BLaER1 (cell line): ENCODE data around the gene NXPE4.

Experiments
- H3K27ac ChIP-seq: shearing (Covaris generic); formaldehyde crosslinking; 2 replicates; pipeline ENCODE4 v1.8.1; 2022
- H3K27me3 ChIP-seq: shearing (Covaris generic); formaldehyde crosslinking; 2 replicates; pipeline ENCODE4 v1.8.1; 2022
- H3K36me3 ChIP-seq: shearing (Covaris generic); formaldehyde crosslinking; 2 replicates; pipeline ENCODE4 v1.8.1; 2022
- H3K4me1 ChIP-seq: shearing (Covaris generic); formaldehyde crosslinking; 2 replicates; pipeline ENCODE4 v1.8.1; 2022
- H3K4me2 ChIP-seq: shearing (Covaris generic); formaldehyde crosslinking; 2 replicates; pipeline ENCODE4 v1.8.1; 2022
- H3K4me3 ChIP-seq: shearing (Covaris generic); formaldehyde crosslinking; 2 replicates; pipeline ENCODE4 v1.8.1; 2022
- H3K9ac ChIP-seq: shearing (Covaris generic); formaldehyde crosslinking; 2 replicates; pipeline ENCODE4 v1.8.1; 2022
- H3K9me3 ChIP-seq: shearing (Covaris generic); formaldehyde crosslinking; 2 replicates; pipeline ENCODE4 v1.8.1; 2022
- H4K20me1 ChIP-seq: shearing (Covaris generic); formaldehyde crosslinking; 2 replicates; pipeline ENCODE4 v1.8.1; 2022
- Cebpa-rat ChIP-seq: shearing (Covaris generic); IDR thresholded peaks from 2 replicates; pipeline ENCODE4 v1.8.1; 2022

NXPE4 gene

DNA sequence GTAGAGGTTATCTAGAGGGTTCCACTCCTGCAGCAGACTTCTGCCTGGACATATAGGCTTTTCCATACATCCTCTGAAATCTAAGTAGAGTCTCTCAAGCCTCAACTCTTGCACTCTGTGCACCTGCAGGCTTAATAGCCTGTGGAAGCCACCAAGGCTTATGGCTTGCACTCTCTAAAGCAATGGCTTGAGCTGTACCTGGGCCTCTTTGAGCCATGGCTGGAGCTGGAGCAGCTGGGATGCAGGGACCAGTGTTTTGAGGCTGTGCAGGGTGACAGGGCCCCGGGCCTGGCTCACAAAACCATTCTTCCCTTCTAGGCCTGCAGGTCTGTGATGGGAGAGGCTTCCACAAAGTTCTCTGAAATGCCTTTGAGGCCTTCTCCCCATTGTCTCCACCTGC, 2.9 kb upstream of the NXPE4 start:
- Histone ChIP-seq H3K9me3 (peaks cover 5% of the 10 kb centered on the region), H3K36me3 (no peaks in the 10 kb centered on the region), H3K4me1 (no peaks in the 10 kb centered on the region), H3K4me2 (no peak overlapping the region), H3K4me3 (no peak overlapping the region), H3K27me3 (no peaks in the 10 kb centered on the region), H3K27ac (no peak overlapping the region), H3K9ac (no peak overlapping the region), H4K20me1 (no peaks in the 10 kb centered on the region)
- no peak for TF ChIP-seq Cebpa-rat

DNA sequence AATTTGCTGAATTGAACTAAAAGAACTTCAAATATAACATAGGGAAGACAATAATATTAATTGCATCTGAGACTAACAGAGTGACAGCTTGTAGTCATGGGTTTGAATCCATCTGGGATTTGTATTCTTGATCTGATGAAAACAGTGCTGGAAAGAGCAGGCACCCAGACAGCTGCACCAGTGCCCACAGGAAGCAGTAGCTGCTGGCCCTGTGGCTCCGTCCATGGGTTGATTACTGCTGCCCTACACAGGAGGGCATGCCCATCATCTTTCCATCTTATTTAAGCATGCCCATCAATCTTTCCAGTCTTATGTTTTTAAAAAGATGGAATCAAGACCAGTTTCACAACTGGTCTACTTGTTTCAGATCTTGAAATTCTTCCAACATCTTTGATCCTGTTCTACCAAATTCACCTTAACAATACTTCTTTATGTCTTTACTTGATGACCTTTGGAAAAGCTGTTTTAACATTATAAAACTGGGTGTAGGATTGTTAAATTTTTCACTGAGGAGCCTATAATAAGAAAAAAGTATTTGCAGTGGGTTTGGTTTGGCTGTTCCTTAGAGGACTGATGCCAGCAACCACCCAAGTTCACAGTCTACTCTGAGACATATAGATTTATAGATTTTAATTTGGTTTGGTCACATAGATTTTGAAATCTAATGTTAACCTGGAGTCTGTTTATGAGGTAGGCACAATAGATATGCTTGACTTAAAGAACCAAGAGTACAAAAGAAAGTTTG, 761 bp upstream of the NXPE4 start:
- H4K20me1 ChIP-seq: no peaks in the 10 kb centered on the region

DNA sequence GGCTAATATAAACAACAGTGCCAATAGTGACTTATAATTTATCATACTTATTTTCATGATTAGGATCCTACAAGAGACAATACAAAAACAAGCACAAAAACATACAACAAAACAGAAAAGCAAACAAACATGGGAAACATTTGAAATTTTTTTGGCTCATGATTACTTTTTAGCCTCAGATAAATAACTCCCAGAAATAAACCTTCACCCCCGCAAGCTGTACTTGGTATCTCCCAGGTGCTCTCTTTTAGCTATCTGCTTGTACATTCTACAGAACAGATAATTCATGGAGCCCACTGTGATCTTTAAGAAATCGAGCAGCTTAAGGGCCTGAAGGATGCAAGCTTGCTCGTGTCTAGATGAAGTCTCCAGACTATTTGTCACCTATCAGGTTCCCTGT, 883 bp downstream of the NXPE4 start:
- no peak overlapping the region for H3K4me3 ChIP-seq
- H4K20me1 ChIP-seq: no peaks in the 10 kb centered on the region
- H3K27me3 ChIP-seq: no peaks in the 10 kb centered on the region
- H3K36me3 ChIP-seq: no peaks in the 10 kb centered on the region
- TF ChIP-seq Cebpa-rat: no peak
- no peaks in the 10 kb centered on the region for H3K4me1 ChIP-seq
- no peak overlapping the region for H3K27ac ChIP-seq
- H3K9ac ChIP-seq: no peak overlapping the region
- peaks cover 3% of the 10 kb centered on the region; the same call in 1 of the 2 replicates for H3K9me3 ChIP-seq
- H3K4me2 ChIP-seq: no peak overlapping the region

More for the DNA sequence above, 761 bp upstream of the NXPE4 start:
- Histone ChIP-seq H3K27ac (no peak overlapping the region), H3K36me3 (no peaks in the 10 kb centered on the region), H3K4me2 (no peak overlapping the region), H3K4me1 (no peaks in the 10 kb centered on the region), H3K9me3 (no peaks in the 10 kb centered on the region), H3K27me3 (no peaks in the 10 kb centered on the region), H3K9ac (no peak overlapping the region), H3K4me3 (no peak overlapping the region)
- TF ChIP-seq Cebpa-rat: no peak

DNA sequence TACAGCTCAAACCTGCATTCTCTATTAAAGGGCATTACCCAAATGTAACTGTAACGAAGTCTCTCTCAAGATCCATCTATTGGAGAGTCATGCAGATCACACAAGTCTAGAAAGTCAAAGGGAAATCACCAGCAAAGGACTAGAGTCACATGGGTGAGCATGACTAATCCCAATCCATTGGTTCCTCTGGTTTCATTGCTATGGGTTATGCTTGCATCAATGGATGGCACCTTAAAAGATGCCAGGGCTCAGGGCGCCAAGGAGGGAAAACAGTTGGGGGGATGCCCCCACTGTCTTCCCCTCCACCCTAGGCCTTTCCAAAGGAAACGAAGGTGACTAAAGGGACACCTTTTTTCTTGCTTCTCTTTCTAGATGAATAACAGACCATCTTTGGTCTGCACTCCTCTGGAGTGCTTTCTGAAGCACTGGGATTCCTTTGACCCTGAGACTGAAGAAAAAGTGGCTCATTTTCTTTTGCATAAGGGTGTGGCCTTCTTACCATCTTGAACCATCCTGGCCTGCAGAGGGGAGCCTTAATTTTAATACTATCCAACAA, 8.1 kb downstream of the NXPE4 start:
- no peak for TF ChIP-seq Cebpa-rat
- Histone ChIP-seq H3K27me3 (no peaks in the 10 kb centered on the region), H3K27ac (no peak overlapping the region), H3K36me3 (no peaks in the 10 kb centered on the region), H3K4me2 (no peak overlapping the region), H3K4me3 (no peak overlapping the region), H3K4me1 (no peaks in the 10 kb centered on the region), H3K9ac (no peak overlapping the region), H3K9me3 (peaks cover 41% of the 10 kb centered on the region), H4K20me1 (no peaks in the 10 kb centered on the region)

DNA sequence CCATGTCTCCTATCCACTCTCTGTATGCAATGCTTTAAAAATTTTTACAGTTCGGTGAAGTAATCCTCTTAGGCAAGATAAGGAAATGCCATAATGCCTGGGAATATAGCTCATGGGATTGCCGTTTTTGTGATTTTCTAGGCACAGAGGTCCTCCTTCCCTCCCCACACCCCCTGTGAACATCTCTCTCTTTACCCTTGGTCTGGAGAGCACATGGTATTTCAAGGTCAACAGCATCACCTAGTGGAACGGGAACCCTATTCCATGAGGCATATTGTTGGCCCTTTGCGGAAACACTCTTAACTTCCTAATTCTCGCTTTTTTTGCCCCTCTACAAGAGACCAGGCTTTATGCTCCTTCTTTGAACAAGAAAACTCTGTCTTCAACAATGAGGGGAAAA, 8.8 kb downstream of the NXPE4 start:
- no peaks in the 10 kb centered on the region for H3K4me1 ChIP-seq
- no peak overlapping the region for H3K4me2 ChIP-seq
- H3K9ac ChIP-seq: no peak overlapping the region
- H3K4me3 ChIP-seq: no peak overlapping the region
- no peak overlapping the region for H3K27ac ChIP-seq
- no peaks in the 10 kb centered on the region for H4K20me1 ChIP-seq
- H3K9me3 ChIP-seq: peaks cover 41% of the 10 kb centered on the region
- H3K36me3 ChIP-seq: no peaks in the 10 kb centered on the region
- no peaks in the 10 kb centered on the region for H3K27me3 ChIP-seq
- TF ChIP-seq Cebpa-rat: no peak

DNA sequence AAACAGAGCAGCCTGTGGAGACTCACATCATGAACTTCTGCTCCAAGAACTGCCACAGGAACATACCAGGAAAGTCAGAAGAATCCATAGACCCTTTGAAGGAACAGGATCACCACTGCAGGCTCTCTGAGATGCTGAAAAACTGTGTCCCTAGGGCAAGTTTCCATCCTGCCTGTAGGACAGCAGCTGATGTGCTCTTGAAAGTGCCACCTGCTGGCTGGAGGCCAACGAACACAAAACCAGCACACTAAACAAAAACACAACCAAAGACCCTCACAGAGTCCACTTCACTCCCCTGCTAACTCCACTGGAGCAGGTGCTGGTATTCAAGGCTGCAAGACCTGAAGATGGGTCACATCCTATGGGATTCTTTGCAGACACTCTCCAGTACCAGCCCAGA, 23.9 kb downstream of the NXPE4 start:
- no peaks in the 10 kb centered on the region for H3K4me1 ChIP-seq
- H4K20me1 ChIP-seq: no peaks in the 10 kb centered on the region
- no peak overlapping the region for H3K4me3 ChIP-seq
- H3K27ac ChIP-seq: no peak overlapping the region
- TF ChIP-seq Cebpa-rat: no peak
- no peaks in the 10 kb centered on the region for H3K27me3 ChIP-seq
- H3K9ac ChIP-seq: no peak overlapping the region
- H3K9me3 ChIP-seq: no peaks in the 10 kb centered on the region
- H3K36me3 ChIP-seq: no peaks in the 10 kb centered on the region
- no peak overlapping the region for H3K4me2 ChIP-seq

DNA sequence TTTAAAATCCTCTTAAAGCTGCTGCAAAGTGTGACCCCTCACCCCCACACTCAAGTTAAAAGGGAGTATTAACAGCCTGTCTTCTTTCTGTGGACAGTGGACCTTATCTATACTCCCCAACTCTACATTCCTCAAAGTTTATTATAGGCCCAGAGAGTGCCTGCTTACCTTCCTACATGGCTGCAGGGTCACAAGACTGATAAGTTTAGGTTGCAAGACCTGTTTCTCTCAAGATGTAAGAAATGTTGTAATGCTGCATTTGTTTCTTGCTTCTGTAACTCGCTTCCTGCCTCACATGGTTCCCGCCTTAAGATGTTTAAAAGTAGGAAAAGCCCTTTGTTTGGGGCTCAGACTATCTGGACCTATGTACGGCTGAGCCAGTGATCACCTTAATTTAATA, 25.8 kb downstream of the NXPE4 start:
- Histone ChIP-seq H3K9ac (no peak overlapping the region), H3K9me3 (no peaks in the 10 kb centered on the region), H3K27ac (no peak overlapping the region), H3K4me1 (no peaks in the 10 kb centered on the region), H3K4me3 (no peak overlapping the region), H3K36me3 (no peaks in the 10 kb centered on the region), H4K20me1 (no peaks in the 10 kb centered on the region), H3K4me2 (no peak overlapping the region), H3K27me3 (no peaks in the 10 kb centered on the region)
- no peak for TF ChIP-seq Cebpa-rat

DNA sequence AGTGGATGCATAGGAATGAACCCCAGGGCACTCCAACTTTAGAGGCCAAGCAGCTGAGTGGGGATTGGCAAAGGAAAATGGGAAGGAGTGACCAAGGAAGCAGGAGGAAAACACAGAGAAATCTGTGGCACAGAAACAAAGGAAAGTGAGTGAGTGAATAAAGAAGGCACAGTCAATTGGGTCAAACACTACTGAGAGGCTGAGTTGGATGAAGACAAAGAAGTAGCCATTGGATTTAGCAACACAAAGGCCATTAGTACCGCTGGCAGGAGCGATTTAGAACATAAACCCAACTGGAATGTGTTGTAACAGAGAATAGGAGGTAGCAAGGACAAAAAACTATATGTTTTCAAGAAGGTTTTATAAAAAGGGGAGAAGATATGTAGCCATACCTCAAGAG, 29.3 kb downstream of the NXPE4 start:
- Histone ChIP-seq H3K4me3 (no peak overlapping the region), H3K36me3 (no peaks in the 10 kb centered on the region), H4K20me1 (no peaks in the 10 kb centered on the region), H3K4me2 (no peak overlapping the region), H3K9ac (no peak overlapping the region), H3K27me3 (no peaks in the 10 kb centered on the region), H3K27ac (no peak overlapping the region), H3K9me3 (no peaks in the 10 kb centered on the region), H3K4me1 (no peaks in the 10 kb centered on the region)
- TF ChIP-seq Cebpa-rat: no peak

DNA sequence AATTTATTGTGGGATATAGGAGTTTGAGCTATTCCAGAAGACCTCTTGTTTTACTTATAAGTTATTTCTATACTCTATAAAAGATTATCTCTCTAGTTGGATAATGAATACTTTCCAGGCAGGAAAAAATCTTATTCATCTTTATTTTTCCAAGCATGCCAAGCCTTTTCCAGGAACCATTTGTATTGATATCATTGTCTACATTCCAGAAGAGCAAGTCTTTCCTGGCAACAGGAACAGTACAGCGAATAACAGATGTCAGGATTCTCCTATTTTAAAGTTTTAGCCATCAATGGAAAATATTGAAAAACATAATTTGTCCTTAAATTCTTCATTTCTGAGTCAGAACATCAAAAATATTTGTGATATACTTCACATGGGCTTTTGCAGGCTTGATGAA, 30.8 kb downstream of the NXPE4 start:
- Histone ChIP-seq H3K9me3 (no peaks in the 10 kb centered on the region), H3K27me3 (no peaks in the 10 kb centered on the region), H3K36me3 (no peaks in the 10 kb centered on the region), H3K4me2 (no peak overlapping the region), H4K20me1 (no peaks in the 10 kb centered on the region), H3K4me3 (no peak overlapping the region), H3K27ac (no peak overlapping the region), H3K4me1 (no peaks in the 10 kb centered on the region), H3K9ac (no peak overlapping the region)
- TF ChIP-seq Cebpa-rat: no peak

DNA sequence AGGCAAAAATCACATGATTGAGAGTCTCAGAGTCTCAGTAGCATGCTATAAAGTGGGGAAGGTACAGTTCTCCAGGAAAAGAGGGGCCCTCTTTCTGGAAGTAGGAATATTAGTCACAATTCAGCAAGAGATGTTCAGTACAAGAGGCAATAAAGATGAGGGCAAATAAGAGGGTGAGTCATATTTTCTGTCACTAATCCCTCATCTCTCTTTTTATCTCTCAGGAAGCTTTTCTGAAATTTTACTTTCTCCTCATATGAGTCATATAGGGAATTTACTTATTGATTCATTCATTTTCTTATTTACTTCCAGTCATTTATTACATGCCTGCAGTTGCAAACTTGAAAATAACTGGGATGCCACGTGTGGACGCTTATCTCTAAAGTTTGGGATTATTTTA, 32.5 kb downstream of the NXPE4 start:
- H3K4me1 ChIP-seq: no peaks in the 10 kb centered on the region
- H3K27me3 ChIP-seq: no peaks in the 10 kb centered on the region
- H3K9ac ChIP-seq: no peak overlapping the region
- no peaks in the 10 kb centered on the region for H4K20me1 ChIP-seq
- no peak overlapping the region for H3K4me3 ChIP-seq
- no peak overlapping the region for H3K4me2 ChIP-seq
- no peaks in the 10 kb centered on the region for H3K9me3 ChIP-seq
- no peak overlapping the region for H3K27ac ChIP-seq
- no peaks in the 10 kb centered on the region for H3K36me3 ChIP-seq
- no peak for TF ChIP-seq Cebpa-rat
